HepG2 (cell line): ENCODE data around the gene PRRC2A. TPM values are rescaled to one million over a fixed set of nuclear protein-coding genes. Genes with fewer than 3 reads are reported as not detected.

Experiments
- EEA1 ChIP-seq: sonication (generic); formaldehyde crosslinking; IDR thresholded peaks from 2 replicates; pipeline ENCODE4 v1.5.1; 2020; ENCODE audit warnings: mild to moderate bottlenecking, missing genetic modification reagents, borderline replicate concordance
- GABPA ChIP-seq, 2 experiments: IDR thresholded peaks; 2 replicates each; pipeline ENCODE4 v1.6.1; 2011 to 2016; ENCODE audit warnings: low read depth in 2 of 2, low read length in 1 of 2, missing biosample characterization in 1 of 2, missing genetic modification characterization in 1 of 2
- HOXA9 ChIP-seq: sonication (generic); formaldehyde crosslinking; IDR thresholded peaks from 2 replicates; pipeline ENCODE4 v1.8.1; 2022; ENCODE audit warnings: missing genetic modification reagents, mild to moderate bottlenecking, moderate library complexity, borderline replicate concordance
- HOXD1 ChIP-seq: sonication (generic); formaldehyde crosslinking; IDR thresholded peaks from 2 replicates; pipeline ENCODE4 v1.5.0; 2020; ENCODE audit warnings: missing genetic modification reagents
- KIAA2018 ChIP-seq: sonication (generic); formaldehyde crosslinking; IDR thresholded peaks from 2 replicates; pipeline ENCODE4 v1.5.0; 2020; ENCODE audit warnings: mild to moderate bottlenecking, missing genetic modification reagents, borderline replicate concordance
- MIXL1 ChIP-seq: IDR thresholded peaks from 2 replicates; pipeline ENCODE4 v1.6.1; 2016
- PHF8 ChIP-seq: sonication (generic); formaldehyde crosslinking; IDR thresholded peaks from 2 replicates; pipeline ENCODE4 v1.5.0; 2020; ENCODE audit warnings: missing genetic modification reagents
- RFX5 ChIP-seq: IDR thresholded peaks from 2 replicates; pipeline ENCODE4 v1.6.1; 2011; ENCODE audit warnings: low read depth, low read length, improper control_type of control experiment
- SNAI1 ChIP-seq: sonication (generic); formaldehyde crosslinking; IDR thresholded peaks from 2 replicates; pipeline ENCODE4 v1.5.0; 2020; ENCODE audit warnings: mild to moderate bottlenecking, missing genetic modification reagents, borderline replicate concordance
- TBL1XR1 ChIP-seq: fragments of 150-350 bp; IDR thresholded peaks from 2 replicates; pipeline ENCODE4 v1.6.1; 2014; ENCODE audit warnings: borderline replicate concordance, low read length; ENCODE audit not compliant: partially characterized antibody
- ZBTB25 ChIP-seq: IDR thresholded peaks from 2 replicates; pipeline ENCODE4 v1.6.1; 2018; ENCODE audit warnings: missing genetic modification reagents
- ZFY ChIP-seq: sonication (generic); formaldehyde crosslinking; IDR thresholded peaks from 2 replicates; pipeline ENCODE4 v1.4.0; 2020; ENCODE audit warnings: missing genetic modification reagents
- ZNF33B ChIP-seq: sonication (generic); formaldehyde crosslinking; IDR thresholded peaks from 2 replicates; pipeline ENCODE4 v1.5.1; 2020; ENCODE audit warnings: mild to moderate bottlenecking, missing genetic modification reagents
- polyA plus RNA-seq, 8 experiments: library from polyadenylated mRNA; depleted of rRNA in 3 of 8; stranded (reverse) in 7 of 8; unstranded in 1 of 8; fragments of >200 nt; fragmentation: Illumina TruSeq in 4 of 8; extraction: Trizol in 4 of 8; gene quantifications; 2 replicates each; pipeline versions ENCODE4 v1.2.1 to v1.2.3, GENCODE V29; 2011 to 2016; ENCODE audit warnings: low read depth in 4 of 8, missing spikeins in 1 of 8, mixed read lengths in 1 of 8; ENCODE audit not compliant: insufficient read depth in 1 of 8
- total RNA-seq, 5 experiments: library from RNA; depleted of rRNA; stranded (reverse); fragments of >200 nt; fragmentation: Illumina TruSeq; extraction: Trizol; gene quantifications; 2 replicates each; pipeline ENCODE4 v1.2.3, GENCODE V29; 2016; ENCODE audit warnings: low read depth in 1 of 5
- TF ChIP-seq, protein P1 (sequence below): IDR thresholded peaks from 2 replicates; pipeline ENCODE4 v1.6.1; 2018; ENCODE audit warnings: missing genetic modification reagents, mild to moderate bottlenecking, missing compliant biosample characterization
- TF ChIP-seq, protein P2 (sequence below): sonication (generic); formaldehyde crosslinking; IDR thresholded peaks from 2 replicates; pipeline ENCODE4 v1.4.0; 2020; ENCODE audit warnings: missing genetic modification reagents, mild to moderate bottlenecking, borderline replicate concordance

The PRRC2A gene
- total and polyA plus RNA-seq, 2 of the 13 experiments (the other 11 are each of a cell fraction or from before 2014, with no cell fraction given): 38.9 to 47.4 TPM

DNA sequence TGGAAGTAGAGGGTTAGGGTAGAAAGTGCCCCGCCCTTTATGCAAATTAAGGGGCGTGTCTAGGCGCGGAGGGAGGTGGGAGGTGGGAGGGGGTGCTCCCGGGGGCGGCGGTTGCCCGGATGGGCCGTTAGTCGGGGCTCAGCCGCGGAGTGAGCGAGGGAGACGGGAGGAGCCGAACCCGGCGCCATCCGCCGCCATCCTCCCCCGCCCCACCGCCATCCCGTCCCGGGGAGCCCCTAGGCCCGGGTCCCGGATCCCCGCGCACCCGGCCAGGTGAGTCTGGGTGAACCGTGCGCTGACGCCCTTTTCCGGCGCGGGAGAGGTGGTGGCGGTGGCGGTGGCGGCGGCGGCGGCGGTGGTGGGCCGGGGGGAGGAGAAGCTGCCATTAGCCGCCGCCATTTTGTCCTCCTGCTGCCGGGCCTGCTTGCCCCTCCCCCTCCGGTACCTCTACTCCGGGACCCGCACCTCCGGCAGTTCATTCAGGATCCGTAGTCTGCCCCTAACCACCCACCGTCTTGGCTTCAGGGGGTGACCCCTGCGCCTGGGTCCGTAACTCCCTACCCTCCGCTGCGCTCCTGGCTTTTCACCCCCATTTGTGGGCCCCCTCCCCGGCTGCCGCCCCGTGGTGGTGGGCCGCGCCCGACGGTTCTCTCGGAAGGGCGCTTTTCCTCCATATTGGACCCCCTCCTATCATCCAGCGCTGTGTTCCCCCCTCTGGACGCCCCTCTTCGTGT is at the start of gene PRRC2A (continued):
- TF ChIP-seq KIAA2018 (CRISPR knock-in tag) (no peak), MIXL1 (CRISPR knock-in tag) (0 out of 2 replicates have a peak, but pooled peaks have one; percentile 1), RFX5 (no peak), ZBTB25 (CRISPR knock-in tag) (peak; percentile 96), ZNF33B (CRISPR knock-in tag) (peak; percentile 70; the same call in 1 of the 2 replicates), ZFY (CRISPR knock-in tag) (peak; percentile 78), SNAI1 (peak; percentile 83; the same call in 1 of the 2 replicates), PHF8 (CRISPR knock-in tag) (peak; percentile 62; the same call in 1 of the 2 replicates), HOXD1 (CRISPR knock-in tag) (peak; percentile 29; the same call in 1 of the 2 replicates), HOXA9 (CRISPR knock-in tag) (0 out of 2 replicates have a peak, but pooled peaks have one; percentile 50), GABPA (IDR thresholded peaks at IDR 0.05; ENCODE audit: low read depth, low read length) (no peak), GABPA (CRISPR knock-in tag; IDR thresholded peaks at IDR 0.05; ENCODE audit: low read depth) (0 out of 2 replicates have a peak, but pooled peaks have one; percentile 11), TBL1XR1 (peak; percentile 24), EEA1 (peak; percentile 71; the same call in 1 of the 2 replicates)
- TF ChIP-seq, protein P1, sequence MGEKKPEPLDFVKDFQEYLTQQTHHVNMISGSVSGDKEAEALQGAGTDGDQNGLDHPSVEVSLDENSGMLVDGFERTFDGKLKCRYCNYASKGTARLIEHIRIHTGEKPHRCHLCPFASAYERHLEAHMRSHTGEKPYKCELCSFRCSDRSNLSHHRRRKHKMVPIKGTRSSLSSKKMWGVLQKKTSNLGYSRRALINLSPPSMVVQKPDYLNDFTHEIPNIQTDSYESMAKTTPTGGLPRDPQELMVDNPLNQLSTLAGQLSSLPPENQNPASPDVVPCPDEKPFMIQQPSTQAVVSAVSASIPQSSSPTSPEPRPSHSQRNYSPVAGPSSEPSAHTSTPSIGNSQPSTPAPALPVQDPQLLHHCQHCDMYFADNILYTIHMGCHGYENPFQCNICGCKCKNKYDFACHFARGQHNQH: peak; percentile 85
- TF ChIP-seq, protein P2, sequence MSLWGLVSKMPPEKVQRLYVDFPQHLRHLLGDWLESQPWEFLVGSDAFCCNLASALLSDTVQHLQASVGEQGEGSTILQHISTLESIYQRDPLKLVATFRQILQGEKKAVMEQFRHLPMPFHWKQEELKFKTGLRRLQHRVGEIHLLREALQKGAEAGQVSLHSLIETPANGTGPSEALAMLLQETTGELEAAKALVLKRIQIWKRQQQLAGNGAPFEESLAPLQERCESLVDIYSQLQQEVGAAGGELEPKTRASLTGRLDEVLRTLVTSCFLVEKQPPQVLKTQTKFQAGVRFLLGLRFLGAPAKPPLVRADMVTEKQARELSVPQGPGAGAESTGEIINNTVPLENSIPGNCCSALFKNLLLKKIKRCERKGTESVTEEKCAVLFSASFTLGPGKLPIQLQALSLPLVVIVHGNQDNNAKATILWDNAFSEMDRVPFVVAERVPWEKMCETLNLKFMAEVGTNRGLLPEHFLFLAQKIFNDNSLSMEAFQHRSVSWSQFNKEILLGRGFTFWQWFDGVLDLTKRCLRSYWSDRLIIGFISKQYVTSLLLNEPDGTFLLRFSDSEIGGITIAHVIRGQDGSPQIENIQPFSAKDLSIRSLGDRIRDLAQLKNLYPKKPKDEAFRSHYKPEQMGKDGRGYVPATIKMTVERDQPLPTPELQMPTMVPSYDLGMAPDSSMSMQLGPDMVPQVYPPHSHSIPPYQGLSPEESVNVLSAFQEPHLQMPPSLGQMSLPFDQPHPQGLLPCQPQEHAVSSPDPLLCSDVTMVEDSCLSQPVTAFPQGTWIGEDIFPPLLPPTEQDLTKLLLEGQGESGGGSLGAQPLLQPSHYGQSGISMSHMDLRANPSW (CRISPR knock-in tag): 0 out of 2 replicates have a peak, but pooled peaks have one; percentile 44
